T47D (cell line): ENCODE data around the gene OTUB2.

Experiments used
- DNase-seq, 2 experiments: peaks; one replicate each; pipeline versions ENCODE4 v3.0.0 to v3.0.0-alpha.2; 2011 to 2012; ENCODE audit warnings: low read depth in 1 of 2, low spot score in 1 of 2
- JUND ChIP-seq: IDR thresholded peaks from 2 replicates; pipeline ENCODE4 v1.6.1; 2012; ENCODE audit warnings: low read depth
- in situ Hi-C: cut with HindIII; loops from 2 replicates; pipeline ENCODE4 v1.10.0; 2016; ENCODE audit warnings: low sequenced_read_pairs, low pct_unique_long_range_greater_than_20kb

OTUB2 gene

GRCh38 chr14:94077111-94077821 lies 51.1 kb downstream of the OTUB2 start:
- no peak for DNase-seq
- in situ Hi-C loops, result no loop called here

DNA sequence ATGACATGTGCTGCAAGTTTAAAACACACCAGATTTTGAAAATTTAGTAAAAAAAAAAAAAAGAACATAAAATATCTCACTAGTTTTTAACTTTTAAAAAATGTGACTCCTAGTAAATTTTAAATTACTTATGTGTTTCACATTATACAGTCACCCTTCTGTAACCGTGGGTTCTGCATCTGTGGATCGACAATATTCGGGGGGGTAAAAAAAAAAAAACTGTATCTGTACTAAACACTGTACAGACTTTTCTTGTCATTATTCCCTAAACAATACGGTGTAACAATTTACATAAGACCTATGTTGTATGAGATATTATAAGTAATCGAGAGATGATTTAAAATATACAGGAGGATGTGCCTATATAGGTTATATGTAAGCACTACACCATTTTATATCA lies 51.7 kb downstream of the OTUB2 start:
- in situ Hi-C loops, result no loop called here
- no peak for TF ChIP-seq JUND
- no peak for DNase-seq

More at GRCh38 chr14:94077111-94077821, 51.1 kb downstream of the OTUB2 start:
- no peak for TF ChIP-seq JUND

GRCh38 chr14:94079891-94080620 lies 53.9 kb downstream of the OTUB2 start:
- DNase-seq, result peak; percentile 18 to 42
- in situ Hi-C loops, result no loop called here
- no peak for TF ChIP-seq JUND

DNA sequence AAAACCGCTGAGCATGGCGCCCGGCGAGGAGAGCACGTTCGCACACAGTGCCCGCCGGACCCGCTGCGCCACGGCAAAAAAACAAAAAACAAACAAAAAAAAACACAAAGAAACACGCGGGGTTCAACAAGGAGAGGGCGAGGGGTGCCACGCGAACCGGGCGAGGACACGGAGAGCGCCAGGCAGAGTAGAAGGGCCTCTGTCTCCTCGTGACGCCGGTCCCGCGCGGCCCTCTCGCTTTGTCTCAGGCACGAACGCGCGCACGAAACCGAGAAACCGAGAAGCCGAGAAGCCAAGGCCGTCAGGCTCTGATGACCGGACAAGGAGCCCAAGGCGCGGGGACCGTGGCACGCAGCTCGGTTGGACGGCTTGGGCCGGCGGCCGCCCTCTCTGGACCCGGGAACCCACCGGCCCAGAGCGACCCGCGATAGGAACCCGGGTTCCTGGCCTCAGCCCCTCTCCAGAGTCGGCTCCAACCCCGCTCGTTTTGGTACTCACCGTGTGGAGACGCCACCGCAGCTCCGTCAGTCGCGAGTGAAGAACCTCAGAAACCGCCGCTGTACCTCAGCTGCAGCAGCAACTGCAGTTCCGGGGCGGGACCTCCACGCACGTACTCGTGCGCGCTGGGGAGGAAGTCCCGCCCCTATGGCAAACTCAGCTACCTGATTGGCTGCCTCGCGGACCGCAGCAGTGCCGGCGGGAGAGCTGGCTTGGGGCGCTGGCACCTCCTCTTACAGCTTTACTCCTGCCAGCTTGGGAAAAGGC lies 54.7 kb downstream of the OTUB2 start, which contains the start of the genes DDX24 and IFI27L1:
Gene DDX24, minus strand, starts transcription at position 582 of the 765 bp plus-strand sequence. CDS start 1,460 bp downstream, outside the sequence.
Gene IFI27L1, plus strand, starts transcription at position 690 of the 765 bp plus-strand sequence. CDS start 15,628 bp downstream, outside the sequence.
- no peak for TF ChIP-seq JUND
- DNase-seq, result peak; percentile 96 to 99
- in situ Hi-C loops, result no loop called here

GRCh38 chr14:94081386-94081820 lies 55.3 kb downstream of the OTUB2 start:
- no peak for TF ChIP-seq JUND
- peak in 1 of 2 experiments; percentile 37 for DNase-seq
- in situ Hi-C loops, result no loop called here

DNA sequence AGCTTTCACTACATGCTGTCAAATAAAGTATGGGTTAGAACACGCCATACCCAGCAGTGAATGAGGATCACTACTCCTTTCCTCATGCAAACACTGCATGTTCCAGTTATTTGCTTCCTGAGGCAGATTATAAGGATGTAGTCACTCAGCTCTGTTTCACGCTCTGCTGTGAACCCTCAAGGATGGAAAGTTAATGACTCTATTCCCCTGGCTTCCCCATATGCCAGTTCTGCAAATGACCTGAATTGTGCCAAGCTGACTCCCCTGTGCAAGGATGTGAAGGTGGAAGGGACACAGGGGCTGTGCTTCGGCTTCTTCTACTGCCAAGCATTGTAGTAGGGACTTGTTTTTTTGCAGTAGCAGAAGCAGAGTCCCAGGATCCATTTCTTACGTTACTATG lies 61.8 kb downstream of the OTUB2 start:
- no peak for DNase-seq
- in situ Hi-C loops, result no loop called here
- TF ChIP-seq JUND, result no peak

- no peak for TF ChIP-seq JUND
- in situ Hi-C loops, result no loop called here
- DNase-seq, result no peak
Measured at GRCh38 chr14:94088516-94088915, 62.4 kb downstream of the OTUB2 start.

- no peak for TF ChIP-seq JUND
- in situ Hi-C loops, result no loop called here
- DNase-seq, result no peak
Measured at GRCh38 chr14:94089479-94089878, 63.3 kb downstream of the OTUB2 start.

DNA sequence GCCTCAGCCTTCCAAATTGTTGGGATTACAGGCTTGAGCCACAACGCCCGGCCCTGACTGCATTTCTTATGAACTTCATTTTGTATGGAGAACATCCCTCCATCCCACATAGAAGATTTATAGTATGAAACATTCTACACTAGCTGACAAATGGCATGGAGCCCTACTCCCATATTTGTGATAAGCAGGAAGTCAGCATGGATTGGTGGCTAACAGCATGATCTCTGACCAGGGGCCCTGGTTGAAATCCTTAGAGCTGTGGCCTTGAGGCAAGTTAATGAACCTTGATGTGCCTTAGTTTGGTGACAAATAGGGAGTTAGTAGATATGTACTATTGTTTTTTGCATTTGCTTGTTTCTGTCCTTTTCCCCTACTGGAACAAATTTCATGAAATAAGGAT lies 67.3 kb downstream of the OTUB2 start:
- no peak for TF ChIP-seq JUND
- no peak for DNase-seq
- in situ Hi-C loops, result no loop called here

DNA sequence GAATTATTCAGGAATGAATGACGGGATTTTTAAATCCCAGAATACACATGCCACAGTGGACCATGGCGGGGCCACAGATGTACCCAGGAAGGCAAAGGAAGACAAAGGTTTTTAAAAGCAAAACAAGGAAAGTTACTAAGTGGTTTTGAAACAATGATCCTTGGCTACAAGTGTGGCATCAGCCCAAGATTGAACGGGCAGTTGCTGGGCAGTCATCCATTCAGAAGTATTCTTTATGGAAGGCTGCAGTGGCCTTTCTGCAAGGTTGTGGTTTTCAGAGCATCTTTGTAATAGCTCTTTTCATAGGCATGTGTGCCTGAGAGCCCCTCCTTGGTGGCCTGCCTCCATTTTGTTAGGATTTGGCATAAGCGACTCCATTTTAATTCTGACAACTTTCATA lies 71.0 kb downstream of the OTUB2 start:
- TF ChIP-seq JUND, result no peak
- in situ Hi-C loops, result no loop called here
- no peak for DNase-seq
